ENCODE measurements around the gene DYNLT2B. TPM values are rescaled to one million over a fixed set of nuclear protein-coding genes. Genes with fewer than 3 reads are reported as not detected.
"Not testable (repeated sequence)": the region's sequence is repeated elsewhere in the genome, so short reads cannot be mapped to it uniquely, and the experiment has no call there.

The DYNLT2B gene
- polyA plus RNA-seq, 1 donor, result 11.5 TPM

DNA sequence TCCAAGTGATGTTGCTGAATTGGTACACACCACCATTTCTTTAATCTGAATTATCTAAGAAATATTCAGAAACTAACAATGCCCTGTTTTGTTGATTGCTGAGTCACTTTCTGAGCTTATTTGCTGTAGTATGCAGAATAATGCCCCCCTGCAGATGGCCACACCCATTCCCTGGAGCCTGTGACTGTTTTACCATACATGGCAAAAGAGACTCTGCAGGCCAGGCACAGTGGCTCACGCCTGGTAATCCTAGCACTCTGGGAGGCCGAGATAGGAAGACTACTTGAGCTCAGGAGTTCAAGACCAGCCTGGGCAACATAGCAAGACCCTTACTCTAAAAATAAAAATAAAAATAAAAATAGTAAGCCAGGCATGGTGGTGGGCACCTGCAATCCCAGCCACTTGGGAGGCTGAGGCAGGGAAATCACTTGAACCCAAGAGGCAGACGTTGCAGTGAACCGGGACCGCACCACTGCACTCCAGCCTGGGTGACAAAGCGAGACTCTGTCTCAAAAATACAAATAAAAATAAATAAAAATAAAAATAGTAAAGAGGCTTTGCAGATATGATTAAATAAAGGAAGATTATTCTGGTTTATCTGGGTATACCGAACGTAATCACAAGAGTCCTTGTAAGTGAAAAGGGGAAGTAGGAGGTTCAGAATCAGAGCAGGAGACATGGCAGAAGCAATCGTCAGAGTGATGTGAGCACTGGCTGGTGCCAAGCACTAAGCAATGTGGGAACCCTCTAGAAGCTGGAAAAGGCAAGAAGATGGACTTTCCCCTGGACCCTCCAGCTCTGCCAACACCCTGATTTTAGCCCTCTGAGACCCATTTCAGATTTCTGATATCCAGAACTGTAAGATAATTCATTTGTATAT is 49.5 kb downstream of the DYNLT2B start:
- no peak for DNase-seq

DNA sequence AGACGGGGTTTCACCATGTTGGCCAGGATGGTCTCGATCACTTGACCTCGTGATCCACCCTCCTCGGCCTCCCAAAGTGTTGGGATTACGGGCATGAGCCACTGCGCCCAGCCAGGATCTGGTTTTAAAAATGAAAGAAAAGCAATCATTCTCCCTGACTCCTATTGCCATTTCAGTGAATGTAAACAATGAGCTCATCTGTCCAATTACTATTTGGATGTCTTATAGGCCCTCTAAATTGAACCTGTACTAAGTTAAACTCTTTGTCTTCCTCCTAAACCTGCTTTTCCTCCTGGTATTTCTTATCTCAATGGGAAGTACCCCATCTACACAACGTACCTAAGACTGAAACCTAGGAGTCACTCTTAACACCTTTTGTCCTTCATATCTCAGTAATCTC is 54.2 kb downstream of the DYNLT2B start:
- no peak for DNase-seq

DNA sequence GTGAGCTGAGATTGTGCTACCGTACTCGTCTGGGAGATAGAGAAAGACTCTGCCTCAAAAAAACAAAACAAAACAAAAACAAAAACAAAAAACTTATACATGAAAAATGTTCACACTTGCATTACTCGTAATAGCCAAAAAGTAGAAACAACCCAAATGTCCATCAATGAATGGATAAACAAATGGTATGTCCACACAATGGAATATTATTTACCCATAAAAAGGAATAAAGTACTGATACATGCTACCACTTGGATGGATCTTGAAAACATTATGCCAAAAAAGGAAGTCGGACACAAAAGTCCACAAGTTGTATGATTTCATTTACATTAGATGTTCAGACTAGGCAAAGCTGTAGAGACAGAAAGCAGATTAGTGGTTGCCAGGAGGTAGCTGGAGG is 57.3 kb downstream of the DYNLT2B start:
- no peak for DNase-seq

- DNase-seq, result no peak
Measured at GRCh38 chr3:196255776-196256175, 62.3 kb downstream of the DYNLT2B start.

GRCh38 chr3:196254376-196255283 is 63.4 kb downstream of the DYNLT2B start:
- DNase-seq, result no peak

- DNase-seq, result no peak
Measured at GRCh38 chr3:196251918-196252317, 66.1 kb downstream of the DYNLT2B start.

- DNase-seq, result no peak
Measured at GRCh38 chr3:196246612-196247308, 71.3 kb downstream of the DYNLT2B start.

DNA sequence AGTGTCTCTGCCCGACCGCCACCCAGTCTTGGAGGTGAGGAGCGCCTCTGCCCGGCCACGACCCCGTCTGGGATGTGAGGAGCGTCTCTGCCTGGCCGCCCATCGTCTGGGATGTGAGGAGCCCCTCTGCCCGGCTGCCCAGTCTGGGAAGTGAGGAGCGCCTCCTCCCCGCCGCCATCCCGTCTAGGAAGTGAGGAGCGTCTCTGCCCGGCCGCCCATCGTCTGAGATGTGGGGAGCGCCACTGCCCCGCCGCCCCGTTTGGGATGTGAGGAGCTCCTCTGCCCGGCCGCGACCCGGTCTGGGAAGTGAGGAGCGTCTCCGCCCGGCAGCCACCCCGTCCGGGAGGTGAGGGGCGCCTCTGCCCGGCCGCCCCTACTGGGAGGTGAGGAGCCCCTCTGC is 73.9 kb downstream of the DYNLT2B start:
- DNase-seq, result not testable (repeated sequence)

- no peak for DNase-seq
Measured at GRCh38 chr3:196241704-196242103, 76.3 kb downstream of the DYNLT2B start.

Other genes starting within 250 kb of the DYNLT2B start
- gene TFRC, start 236.2 kb downstream of the DYNLT2B start, polyA plus RNA-seq (ENCODE audit: insufficient read length), result 45.6 TPM
- gene ZDHHC19, start 106.8 kb downstream of the DYNLT2B start, polyA plus RNA-seq (ENCODE audit: insufficient read length), result 0.27 TPM
- gene SLC51A, start 101.7 kb downstream of the DYNLT2B start, polyA plus RNA-seq (ENCODE audit: insufficient read length), result 7.8 TPM
- 43.6 TPM for gene PCYT1A, start 30.5 kb downstream of the DYNLT2B start, polyA plus RNA-seq (ENCODE audit: insufficient read length)
- gene TM4SF19, start 20.1 kb upstream of the DYNLT2B start, polyA plus RNA-seq (ENCODE audit: insufficient read length), result 0.89 TPM
- gene UBXN7, start 114.2 kb upstream of the DYNLT2B start, polyA plus RNA-seq (ENCODE audit: insufficient read length), result 19.2 TPM
- gene RNF168, start 185.5 kb upstream of the DYNLT2B start, polyA plus RNA-seq (ENCODE audit: insufficient read length), result 9.6 TPM
- gene SMCO1, start 197.1 kb upstream of the DYNLT2B start, polyA plus RNA-seq (ENCODE audit: insufficient read length), result 1.5 TPM